CD4-positive, alpha-beta T cell (primary cell): ENCODE measurements around the gene RAD51B. TPM values are rescaled to one million over a fixed set of nuclear protein-coding genes. Genes with fewer than 3 reads are reported as not detected.

Experiments
- ATAC-seq: fragments of 200-7000 bp; cut with Tn5 transposase; one replicate; pipeline ENCODE4 v1.10.0; 2022; ENCODE audit warnings: mild to moderate bottlenecking; ENCODE audit not compliant: poor library complexity
- CTCF ChIA-PET: fragments of 350-600 bp; sonication (Branson Sonifier 250); formaldehyde crosslinking; loops from one replicate; lab custom pipeline; 2021; ENCODE audit warnings: antibody characterized with exemption, inconsistent platforms; lab: Charles Lee
- POLR2A ChIA-PET: fragments of 350-600 bp; sonication (Branson Sonifier 250); formaldehyde crosslinking; loops from one replicate; lab custom pipeline; 2021; ENCODE audit warnings: antibody characterized with exemption, inconsistent platforms; lab: Charles Lee
- DNase-seq, 14 experiments: peaks; one replicate each; pipeline ENCODE4 v3.0.0-alpha.2; 2013 to 2020; ENCODE audit warnings: mixed read lengths in 2 of 14
- H3K27ac ChIP-seq, 2 donors: one replicate each; pipeline versions ENCODE4 v1.5.1 to v1.7.0; 2013; ENCODE audit warnings: low read length in 2 of 2, low read depth in 1 of 2, mild to moderate bottlenecking in 1 of 2
- H3K27me3 ChIP-seq, 2 experiments: 1 replicate in 1 of 2; 2 replicates in 1 of 2; pipeline versions ENCODE4 v1.6.1 to v1.7.0; 2013; ENCODE audit warnings: low read length in 2 of 2, control low read depth in 1 of 2, mild to moderate bottlenecking in 1 of 2, moderate library complexity in 1 of 2; ENCODE audit not compliant: insufficient read depth in 2 of 2, control insufficient read depth in 1 of 2
- H3K36me3 ChIP-seq: one replicate; pipeline ENCODE4 v1.6.1; 2013; ENCODE audit warnings: low read length, control low read depth; ENCODE audit not compliant: insufficient read depth
- H3K4me1 ChIP-seq: one replicate; pipeline ENCODE4 v1.6.1; 2013; ENCODE audit warnings: low read length, control low read depth; ENCODE audit not compliant: insufficient read depth
- H3K4me3 ChIP-seq: one replicate; pipeline ENCODE4 v1.5.1; 2013; ENCODE audit warnings: mild to moderate bottlenecking, low read length, moderate library complexity
- H3K9me3 ChIP-seq, 2 experiments: 1 replicate in 1 of 2; 2 replicates in 1 of 2; pipeline versions ENCODE4 v1.6.1 to v1.7.0; 2013; ENCODE audit warnings: low read length in 2 of 2, mild to moderate bottlenecking in 2 of 2, control low read depth in 1 of 2, moderate library complexity in 1 of 2; ENCODE audit not compliant: control insufficient read depth in 1 of 2, insufficient read depth in 1 of 2
- H3K27ac Mint-ChIP-seq: one replicate; pipeline ENCODE4 v1.8.0; 2020; ENCODE audit warnings: mixed read lengths
- H3K27me3 Mint-ChIP-seq: one replicate; pipeline ENCODE4 v1.8.0; 2021; ENCODE audit warnings: mixed read lengths
- H3K36me3 Mint-ChIP-seq: one replicate; pipeline ENCODE4 v1.8.0; 2021; ENCODE audit warnings: low read depth, mixed read lengths
- H3K4me1 Mint-ChIP-seq: one replicate; pipeline ENCODE4 v1.8.0; 2021; ENCODE audit warnings: low read depth, mixed read lengths
- H3K4me3 Mint-ChIP-seq: one replicate; pipeline ENCODE4 v1.8.0; 2020; ENCODE audit warnings: mild to moderate bottlenecking, mixed read lengths
- H3K9me3 Mint-ChIP-seq: one replicate; pipeline ENCODE4 v1.8.0; 2020; ENCODE audit warnings: mixed read lengths
- intact Hi-C, 2 experiments: fragments of 100-400 bp; cut with DNase I in 1 of 2; cut with micrococcal nuclease in 1 of 2; formaldehyde crosslinking; loops; one replicate each; pipeline versions ENCODE4 v1.15.1 to v1.9.0; 2023 to 2025; cut with DNase I, micrococcal nuclease
- total RNA-seq, 174 experiments: library from RNA in 2 of 174; stranded (reverse) in 2 of 174; gene quantifications; one replicate each; pipeline ENCODE4 v1.2.3 and lab custom pipeline; 2021 to 2026
- TF ChIP-seq, protein P1 (sequence below): fragments of 200-600 bp; IDR thresholded peaks from one replicate; pipeline ENCODE4 v1.8.0; 2022; ENCODE audit warnings: antibody characterized with exemption, mild to moderate bottlenecking

The RAD51B gene
- total RNA-seq, 2 experiments from 2014 or later, result 18.4 to 20.0 TPM

DNA sequence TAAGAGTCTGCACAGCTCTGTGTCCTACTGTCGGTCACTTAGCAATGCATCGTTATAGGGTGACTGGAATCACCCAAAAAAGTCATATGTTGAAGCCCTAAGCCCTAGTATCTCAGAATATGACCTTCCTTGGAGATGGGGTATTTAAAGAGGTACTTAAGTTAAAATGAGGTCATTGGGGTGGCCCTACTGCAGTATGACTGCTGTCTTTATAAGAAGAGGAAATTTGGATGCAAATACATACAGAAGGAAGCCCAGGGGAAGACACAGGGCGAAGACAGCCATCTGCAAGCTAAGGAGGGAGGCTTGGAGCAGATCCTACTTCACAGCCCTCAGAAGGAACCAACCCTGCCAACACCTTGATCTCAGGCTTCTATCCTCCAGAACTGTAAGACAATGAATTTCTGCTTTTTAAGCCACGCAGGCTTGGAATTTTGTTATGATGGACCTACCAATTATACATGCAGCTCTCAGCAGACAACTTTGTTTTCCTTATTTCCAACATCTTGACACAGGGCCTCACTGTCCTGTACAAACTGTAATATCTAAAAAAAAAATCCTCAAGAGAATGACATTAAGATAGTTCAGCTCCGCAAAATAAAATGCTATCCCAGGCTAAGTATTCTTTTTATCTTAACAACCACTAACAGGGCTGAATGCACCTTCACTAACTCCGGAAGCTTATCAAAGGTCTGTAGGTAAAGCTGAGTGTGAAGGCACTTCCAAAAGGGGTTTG lies 932.9 kb downstream of the RAD51B start:
- peaks cover 19% of the 10 kb centered on the region for H3K4me1 Mint-ChIP-seq
- no peaks in the 10 kb centered on the region for H3K9me3 ChIP-seq
- ChIA-PET CTCF (interaction anchor here (0.6 kb wide), 1 partner anchor 294 kb away, joined by 3 read pairs; no protein-coding TSS in a partner anchor), POLR2A (no interaction called here)
- no peaks in the 10 kb centered on the region for H3K36me3 ChIP-seq
- intact Hi-C loops, result no loop called here
- no peaks in the 10 kb centered on the region for H3K27me3 ChIP-seq
- DNase-seq (no peak), ATAC-seq (no peak)
- TF ChIP-seq, protein P1, sequence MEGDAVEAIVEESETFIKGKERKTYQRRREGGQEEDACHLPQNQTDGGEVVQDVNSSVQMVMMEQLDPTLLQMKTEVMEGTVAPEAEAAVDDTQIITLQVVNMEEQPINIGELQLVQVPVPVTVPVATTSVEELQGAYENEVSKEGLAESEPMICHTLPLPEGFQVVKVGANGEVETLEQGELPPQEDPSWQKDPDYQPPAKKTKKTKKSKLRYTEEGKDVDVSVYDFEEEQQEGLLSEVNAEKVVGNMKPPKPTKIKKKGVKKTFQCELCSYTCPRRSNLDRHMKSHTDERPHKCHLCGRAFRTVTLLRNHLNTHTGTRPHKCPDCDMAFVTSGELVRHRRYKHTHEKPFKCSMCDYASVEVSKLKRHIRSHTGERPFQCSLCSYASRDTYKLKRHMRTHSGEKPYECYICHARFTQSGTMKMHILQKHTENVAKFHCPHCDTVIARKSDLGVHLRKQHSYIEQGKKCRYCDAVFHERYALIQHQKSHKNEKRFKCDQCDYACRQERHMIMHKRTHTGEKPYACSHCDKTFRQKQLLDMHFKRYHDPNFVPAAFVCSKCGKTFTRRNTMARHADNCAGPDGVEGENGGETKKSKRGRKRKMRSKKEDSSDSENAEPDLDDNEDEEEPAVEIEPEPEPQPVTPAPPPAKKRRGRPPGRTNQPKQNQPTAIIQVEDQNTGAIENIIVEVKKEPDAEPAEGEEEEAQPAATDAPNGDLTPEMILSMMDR, result no peak
- no peak overlapping the region for H3K27ac Mint-ChIP-seq
- H3K4me1 ChIP-seq, result peaks cover 7% of the 10 kb centered on the region
- H3K27ac ChIP-seq, result no peak overlapping the region
- no peak overlapping the region for H3K4me3 ChIP-seq
- H3K4me3 Mint-ChIP-seq, result no peak overlapping the region
- no peaks in the 10 kb centered on the region for H3K27me3 Mint-ChIP-seq
- no peaks in the 10 kb centered on the region for H3K9me3 Mint-ChIP-seq
- H3K36me3 Mint-ChIP-seq, result no peaks in the 10 kb centered on the region

DNA sequence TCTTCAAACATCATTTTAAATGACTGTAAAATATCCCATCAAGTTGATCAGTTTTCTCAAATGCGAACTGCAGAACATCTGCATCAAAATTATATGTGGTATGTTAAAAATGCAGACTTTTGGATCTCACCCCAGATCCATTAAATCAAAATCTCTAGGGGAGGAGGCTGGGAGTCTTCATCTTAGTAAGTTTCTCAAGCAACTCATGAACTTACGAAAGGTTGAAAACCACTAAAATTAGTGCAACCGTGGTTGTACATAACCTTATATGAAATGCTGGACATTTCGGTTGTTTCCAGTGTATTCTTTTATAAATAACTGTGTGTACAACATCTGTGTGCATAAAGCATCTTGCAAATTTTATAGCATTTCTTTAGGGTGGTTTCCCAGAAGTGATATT lies 934.1 kb downstream of the RAD51B start:
- H3K36me3 ChIP-seq, result no peaks in the 10 kb centered on the region
- no peak for DNase-seq
- no peak for ATAC-seq
- H3K27ac ChIP-seq, result no peak overlapping the region
- no peak overlapping the region for H3K4me3 ChIP-seq
- intact Hi-C loops, result no loop called here
- no peaks in the 10 kb centered on the region for H3K27me3 Mint-ChIP-seq
- H3K36me3 Mint-ChIP-seq, result no peaks in the 10 kb centered on the region
- peaks cover 18% of the 10 kb centered on the region for H3K4me1 ChIP-seq
- no peaks in the 10 kb centered on the region for H3K27me3 ChIP-seq
- TF ChIP-seq, protein P1, result no peak
- no peak overlapping the region for H3K27ac Mint-ChIP-seq
- POLR2A ChIA-PET, result no interaction called here
- peaks cover 28% of the 10 kb centered on the region for H3K4me1 Mint-ChIP-seq
- H3K4me3 Mint-ChIP-seq, result no peak overlapping the region
- CTCF ChIA-PET, result no interaction called here
- no peaks in the 10 kb centered on the region for H3K9me3 Mint-ChIP-seq
- no peaks in the 10 kb centered on the region for H3K9me3 ChIP-seq

DNA sequence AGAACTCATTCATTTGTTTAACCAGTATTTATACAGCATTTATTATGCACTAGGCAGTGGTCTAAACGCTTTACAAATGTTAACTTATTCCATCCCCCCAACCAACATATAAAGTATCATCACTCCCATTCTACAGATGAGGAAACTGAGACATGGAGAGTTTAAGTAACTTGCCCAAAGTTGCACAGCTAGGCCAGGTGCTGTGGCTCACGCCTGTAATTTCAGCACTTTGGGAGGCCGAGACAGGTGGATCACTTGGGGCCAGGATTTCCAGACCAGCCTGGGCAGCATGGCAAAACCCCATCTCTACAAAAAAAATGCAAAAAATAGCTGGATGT lies 935.4 kb downstream of the RAD51B start:
- Mint-ChIP-seq H3K4me3 (no peak overlapping the region), H3K27me3 (no peaks in the 10 kb centered on the region), H3K4me1 (peaks cover 32% of the 10 kb centered on the region), H3K9me3 (no peaks in the 10 kb centered on the region), H3K36me3 (no peaks in the 10 kb centered on the region), H3K27ac (no peak overlapping the region)
- ATAC-seq, result no peak
- Histone ChIP-seq H3K27me3 (no peaks in the 10 kb centered on the region), H3K36me3 (no peaks in the 10 kb centered on the region), H3K27ac (no peak overlapping the region), H3K4me3 (no peak overlapping the region), H3K4me1 (peaks cover 18% of the 10 kb centered on the region), H3K9me3 (no peaks in the 10 kb centered on the region)
- TF ChIP-seq, protein P1, result no peak
- ChIA-PET POLR2A (interaction anchor here (1.0 kb wide), 1 partner anchor 26 kb away, joined by 3 read pairs; no protein-coding TSS in a partner anchor), CTCF (interaction anchor here (0.7 kb wide), 1 partner anchor 33 kb away, joined by 3 read pairs; no protein-coding TSS in a partner anchor)
- intact Hi-C loops, result no loop called here
- DNase-seq, result no peak
